GM21619 (cell line): ENCODE measurements around the gene LRCH1.

ENCODE experiments used
- ATAC-seq: cut with Tn5 transposase; IDR thresholded peaks from one replicate; pipeline ENCODE4 v1.9.1; 2021; ENCODE audit not compliant: unreplicated experiment

The LRCH1 gene

GRCh38 chr13:46687810-46688209 lies 134.8 kb downstream of the LRCH1 start:
- ATAC-seq: no peak

GRCh38 chr13:46688306-46688705 lies 135.3 kb downstream of the LRCH1 start:
- ATAC-seq: no peak

DNA sequence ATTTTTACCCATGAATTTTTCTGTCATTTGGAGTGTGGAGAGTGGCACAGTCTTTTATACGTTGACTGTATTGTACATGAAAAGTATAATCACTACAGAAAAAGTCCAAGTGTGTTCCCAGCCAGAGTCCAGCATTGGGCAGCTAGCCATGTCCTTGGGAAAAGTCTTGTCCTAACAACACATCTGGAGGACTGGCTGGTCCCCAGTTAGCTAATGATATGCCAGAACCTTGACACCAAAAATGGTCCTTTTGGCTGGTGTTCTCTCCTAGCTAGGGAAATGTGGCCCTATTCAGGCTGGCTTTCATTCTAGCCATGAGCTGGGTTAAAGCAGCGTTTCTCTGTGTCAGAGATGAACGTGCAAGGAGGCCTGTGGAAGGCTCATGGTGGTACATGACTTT lies 145.0 kb downstream of the LRCH1 start:
- no peak for ATAC-seq

GRCh38 chr13:46698910-46699460 lies 146.0 kb downstream of the LRCH1 start:
- no peak for ATAC-seq

GRCh38 chr13:46712524-46712923 lies 159.6 kb downstream of the LRCH1 start:
- ATAC-seq: no peak

DNA sequence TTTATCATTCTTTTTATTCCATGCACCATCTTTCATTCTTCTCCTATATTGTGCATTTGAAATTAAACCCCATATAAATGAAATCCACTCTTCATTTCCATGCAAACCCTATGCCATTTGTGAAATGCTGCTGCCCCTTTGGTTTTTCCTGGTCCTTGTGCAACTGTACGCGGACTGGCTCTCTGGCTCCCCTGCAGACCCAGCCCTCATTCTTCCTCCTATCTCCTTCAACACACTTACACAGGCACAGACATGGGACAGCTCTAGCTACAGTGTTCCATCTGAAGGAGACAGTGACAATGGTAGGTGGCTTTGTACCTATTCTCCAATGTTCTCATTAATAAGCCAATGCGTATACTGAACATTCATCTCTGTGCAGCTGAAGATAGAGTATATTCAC lies 162.4 kb downstream of the LRCH1 start:
- ATAC-seq: no peak

GRCh38 chr13:46716821-46717220 lies 163.9 kb downstream of the LRCH1 start:
- ATAC-seq: no peak

GRCh38 chr13:46717275-46717674 lies 164.3 kb downstream of the LRCH1 start:
- no peak for ATAC-seq

DNA sequence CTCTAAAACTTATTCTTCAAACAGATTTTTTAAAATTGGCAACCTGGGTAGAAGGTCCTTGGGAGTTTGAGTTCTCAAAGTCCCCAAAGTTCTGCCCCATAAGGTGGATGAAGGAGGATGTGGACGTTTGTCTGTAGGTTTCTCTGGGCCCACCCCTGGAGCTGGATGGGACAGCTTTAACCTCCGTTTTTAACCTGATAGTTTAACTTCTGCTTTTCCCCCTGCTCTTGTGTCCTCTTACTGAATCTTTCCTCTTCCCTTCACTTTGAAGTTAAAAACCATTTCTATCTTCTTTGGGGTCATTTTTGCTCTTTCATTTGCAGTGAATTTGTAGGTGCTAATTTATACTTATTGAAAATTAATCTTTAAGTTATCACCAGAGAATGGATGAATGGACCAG lies 164.9 kb downstream of the LRCH1 start:
- no peak for ATAC-seq

- peak; percentile 82 for ATAC-seq
These were observed 167.2 kb downstream of the LRCH1 start for GRCh38 chr13:46720189-46720588.

DNA sequence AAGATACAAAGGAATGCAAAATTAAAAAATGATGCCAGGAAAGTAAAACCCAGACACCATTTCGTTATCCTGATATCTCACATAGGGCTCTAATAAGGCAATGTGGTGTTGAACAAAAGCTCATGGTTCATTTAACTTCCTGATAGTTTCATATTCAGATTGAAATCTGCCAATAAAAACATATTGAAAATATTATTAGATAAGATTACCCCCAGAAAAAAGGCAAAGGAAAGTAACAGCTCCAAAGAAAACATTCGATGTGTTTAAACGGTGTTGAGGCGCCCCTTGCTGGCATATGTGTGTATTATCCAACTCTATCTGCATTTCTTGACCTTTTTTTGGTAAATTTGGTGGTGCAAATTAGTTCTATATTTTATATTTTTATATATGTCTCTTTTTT lies 168.1 kb downstream of the LRCH1 start:
- ATAC-seq: no peak

GRCh38 chr13:46726347-46726746 lies 173.4 kb downstream of the LRCH1 start:
- ATAC-seq: no peak

GRCh38 chr13:46728777-46729176 lies 175.8 kb downstream of the LRCH1 start:
- no peak for ATAC-seq

GRCh38 chr13:46731535-46731934 lies 178.6 kb downstream of the LRCH1 start:
- no peak for ATAC-seq

- no peak for ATAC-seq
These were observed 182.5 kb downstream of the LRCH1 start for GRCh38 chr13:46735425-46735824.

DNA sequence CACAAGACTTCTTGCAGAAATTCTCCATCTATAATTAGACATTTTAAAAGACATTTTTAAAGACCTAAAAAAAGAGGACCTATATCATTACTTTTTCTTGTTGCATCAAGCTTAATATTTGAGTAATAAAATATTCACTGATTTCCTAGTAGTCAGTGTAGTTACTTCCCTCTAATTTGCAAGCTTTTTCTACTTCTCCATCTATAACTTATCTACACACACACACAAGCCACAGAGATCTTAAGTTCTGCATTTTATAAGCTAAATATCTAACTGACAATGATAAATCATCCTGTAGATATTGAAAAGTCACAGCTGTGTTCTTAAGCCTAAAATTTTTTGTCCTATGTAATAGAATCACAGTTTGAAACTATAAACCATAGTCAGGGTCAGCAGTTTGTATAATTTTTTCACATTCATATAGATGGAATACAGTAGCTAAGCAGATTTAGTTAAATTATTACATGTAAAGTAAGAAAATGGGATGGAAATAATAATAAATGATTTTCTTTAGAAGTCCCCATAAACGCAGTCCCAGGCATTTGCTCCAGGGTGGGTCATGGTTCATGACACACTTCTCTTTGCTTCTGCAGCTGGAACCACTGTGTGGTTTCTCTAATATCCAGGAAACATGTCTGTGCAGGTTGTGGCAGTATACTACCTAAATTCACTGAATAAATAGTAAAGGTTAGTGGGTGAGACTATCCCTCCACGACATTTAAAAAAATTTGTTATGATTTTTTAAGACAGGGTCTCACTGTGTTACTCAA lies 183.8 kb downstream of the LRCH1 start:
- no peak for ATAC-seq

DNA sequence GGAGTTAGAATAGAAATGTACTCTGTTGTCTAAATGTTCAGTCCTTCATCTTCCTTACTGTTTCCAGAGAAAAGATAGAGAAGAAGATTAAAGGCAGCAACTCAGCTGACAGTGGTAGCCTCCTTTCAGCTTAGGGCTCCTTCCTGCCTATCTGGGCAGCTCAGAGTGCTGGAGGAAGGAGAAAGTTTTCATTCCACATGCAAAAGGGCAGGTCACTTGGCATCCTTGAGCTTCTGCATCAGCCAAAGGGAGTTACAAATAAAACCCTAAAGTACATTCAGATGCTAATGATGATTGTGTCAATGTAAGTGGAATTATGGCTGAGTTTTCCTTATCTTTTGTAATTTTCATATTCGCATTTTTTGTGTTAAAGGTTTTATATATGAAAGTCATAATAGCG lies 185.1 kb downstream of the LRCH1 start:
- ATAC-seq: no peak

GRCh38 chr13:46738766-46739165 lies 185.8 kb downstream of the LRCH1 start:
- ATAC-seq: no peak

GRCh38 chr13:46739447-46740098 lies 186.6 kb downstream of the LRCH1 start:
- no peak for ATAC-seq

DNA sequence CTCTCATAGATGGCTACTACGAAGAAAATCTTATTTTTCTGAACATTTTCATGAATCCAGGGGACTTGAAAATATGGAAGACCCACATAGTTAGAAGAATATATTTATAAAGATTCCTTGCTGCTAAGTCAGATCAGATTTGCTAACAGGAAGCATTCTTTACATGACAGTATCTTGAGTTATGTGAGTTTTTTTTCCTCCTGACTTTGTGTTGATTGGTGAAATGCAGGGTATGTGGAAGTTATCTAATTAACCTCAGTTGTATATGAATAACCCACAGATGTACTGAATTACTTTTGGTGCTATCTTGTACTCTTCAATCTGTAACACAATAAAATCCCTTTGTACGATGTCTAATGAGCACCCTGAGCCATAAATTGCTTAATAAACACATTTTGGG lies 190.2 kb downstream of the LRCH1 start:
- ATAC-seq: no peak

DNA sequence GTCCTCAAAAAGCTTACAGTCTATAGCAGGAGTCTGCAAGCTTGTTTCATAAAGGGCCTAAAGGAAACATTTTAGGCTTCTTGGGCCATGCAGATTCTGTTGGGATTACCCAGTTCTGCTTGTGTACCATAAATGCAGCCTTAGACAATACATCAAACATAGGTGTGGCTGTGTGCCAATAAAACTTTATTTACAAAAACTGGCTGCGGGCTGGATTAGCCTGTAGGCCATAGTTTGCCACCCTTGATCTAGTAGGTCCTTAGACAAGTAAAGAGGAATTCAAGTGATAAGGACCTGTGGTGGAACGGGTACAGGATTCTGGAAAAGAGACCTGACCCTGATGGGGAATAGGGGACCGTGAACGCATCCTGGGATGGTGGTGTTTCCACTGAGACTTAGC lies 192.1 kb downstream of the LRCH1 start:
- ATAC-seq: no peak

GRCh38 chr13:46745706-46746105 lies 192.7 kb downstream of the LRCH1 start:
- no peak for ATAC-seq
